NB4 (cell line): ENCODE measurements around the gene CLDN34.

Source experiments
- MYC ChIP-seq: IDR thresholded peaks from 2 replicates; pipeline ENCODE4 v1.6.1; 2011; ENCODE audit warnings: low read depth, low read length
- POLR2A ChIP-seq: IDR thresholded peaks from 2 replicates; pipeline ENCODE4 v1.6.1; 2011; ENCODE audit warnings: mild to moderate bottlenecking; ENCODE audit not compliant: insufficient read length; ENCODE audit errors: extremely low read depth
- TF ChIP-seq, protein P1 (sequence below): IDR thresholded peaks from one replicate; pipeline ENCODE4 v1.5.1; 2012; ENCODE audit warnings: low read depth, low read length
- TF ChIP-seq, protein P2 (sequence below): IDR thresholded peaks from 2 replicates; pipeline ENCODE4 v1.6.1; 2011; ENCODE audit warnings: low read depth, low read length

DNA sequence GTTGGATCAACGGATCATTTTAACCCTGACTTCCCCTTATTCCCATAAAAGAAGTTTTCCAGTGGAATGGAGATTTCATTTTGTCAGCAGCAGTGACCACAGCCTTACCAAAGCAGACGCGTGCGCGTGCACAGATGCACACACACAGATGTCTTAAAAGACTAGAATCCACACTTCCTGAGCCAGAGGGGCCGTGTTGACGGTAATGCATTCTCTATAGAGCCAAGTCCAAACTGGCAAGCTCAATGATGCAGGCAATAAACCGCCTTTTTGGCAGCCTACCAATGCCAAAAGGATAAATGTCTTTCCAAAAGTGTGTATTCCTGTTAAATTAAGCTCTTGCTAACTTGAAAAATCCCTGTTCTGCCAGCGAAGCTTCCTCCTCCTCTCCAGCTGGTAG, 18.8 kb upstream of the CLDN34 start:
- TF ChIP-seq, protein P1, sequence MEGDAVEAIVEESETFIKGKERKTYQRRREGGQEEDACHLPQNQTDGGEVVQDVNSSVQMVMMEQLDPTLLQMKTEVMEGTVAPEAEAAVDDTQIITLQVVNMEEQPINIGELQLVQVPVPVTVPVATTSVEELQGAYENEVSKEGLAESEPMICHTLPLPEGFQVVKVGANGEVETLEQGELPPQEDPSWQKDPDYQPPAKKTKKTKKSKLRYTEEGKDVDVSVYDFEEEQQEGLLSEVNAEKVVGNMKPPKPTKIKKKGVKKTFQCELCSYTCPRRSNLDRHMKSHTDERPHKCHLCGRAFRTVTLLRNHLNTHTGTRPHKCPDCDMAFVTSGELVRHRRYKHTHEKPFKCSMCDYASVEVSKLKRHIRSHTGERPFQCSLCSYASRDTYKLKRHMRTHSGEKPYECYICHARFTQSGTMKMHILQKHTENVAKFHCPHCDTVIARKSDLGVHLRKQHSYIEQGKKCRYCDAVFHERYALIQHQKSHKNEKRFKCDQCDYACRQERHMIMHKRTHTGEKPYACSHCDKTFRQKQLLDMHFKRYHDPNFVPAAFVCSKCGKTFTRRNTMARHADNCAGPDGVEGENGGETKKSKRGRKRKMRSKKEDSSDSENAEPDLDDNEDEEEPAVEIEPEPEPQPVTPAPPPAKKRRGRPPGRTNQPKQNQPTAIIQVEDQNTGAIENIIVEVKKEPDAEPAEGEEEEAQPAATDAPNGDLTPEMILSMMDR, result no peak
- TF ChIP-seq, protein P2, sequence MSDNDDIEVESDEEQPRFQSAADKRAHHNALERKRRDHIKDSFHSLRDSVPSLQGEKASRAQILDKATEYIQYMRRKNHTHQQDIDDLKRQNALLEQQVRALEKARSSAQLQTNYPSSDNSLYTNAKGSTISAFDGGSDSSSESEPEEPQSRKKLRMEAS, result no peak
- TF ChIP-seq MYC (no peak), POLR2A (no peak)
